Natural killer cell treated with Interleukin-12 subunit alpha and Interleukin-12 subunit beta and Interleukin-15 and Interleukin-18, amount 100 ng/mL, for 72 hours (primary cell): ENCODE data around the gene GRAMD1A. TPM values are rescaled to one million over a fixed set of nuclear protein-coding genes. Genes with fewer than 3 reads are reported as not detected.
"Not testable (repeated sequence)": the region's sequence is repeated elsewhere in the genome, so short reads cannot be mapped to it uniquely, and the experiment has no call there.

Experiments used
- ATAC-seq, 2 donors: fragments of 150-1000 bp; cut with Tn5 transposase in 1 of 2; sonication (Bioruptor Pico), chemical (Tn5 transposase) in 1 of 2; 2 replicates each; pipeline ENCODE4 v1.10.0; 2021
- DNase-seq: peaks from one replicate; pipeline ENCODE4 v3.0.0; 2022; ENCODE audit warnings: low spot score
- H3K27ac Mint-ChIP-seq, 2 donors: 1 replicate in 1 of 2; 2 replicates in 1 of 2; pipeline ENCODE4 v1.8.0; 2022; ENCODE audit warnings: mixed read lengths in 2 of 2, mild to moderate bottlenecking in 1 of 2, moderate library complexity in 1 of 2
- H3K27me3 Mint-ChIP-seq, 2 donors: 1 replicate in 1 of 2; 2 replicates in 1 of 2; pipeline ENCODE4 v1.8.0; 2022; ENCODE audit warnings: mixed read lengths in 2 of 2
- H3K36me3 Mint-ChIP-seq: one replicate; pipeline ENCODE4 v1.8.0; 2022; ENCODE audit warnings: mixed read lengths
- H3K4me1 Mint-ChIP-seq, 2 donors: 1 replicate in 1 of 2; 2 replicates in 1 of 2; pipeline ENCODE4 v1.8.0; 2022; ENCODE audit warnings: low read depth in 2 of 2, mixed read lengths in 2 of 2, mild to moderate bottlenecking in 1 of 2
- H3K4me3 Mint-ChIP-seq: one replicate; pipeline ENCODE4 v1.8.0; 2022; ENCODE audit warnings: mixed read lengths
- H3K9me3 Mint-ChIP-seq: 2 replicates; pipeline ENCODE4 v1.8.0; 2022; ENCODE audit warnings: mixed read lengths
- total RNA-seq, 2 donors: library from RNA; stranded (reverse); gene quantifications; one replicate each; pipeline ENCODE4 v1.2.3, GENCODE V29; 2022

Gene GRAMD1A
- total RNA-seq, 2 donors from 2014 or later, result 57.8 to 106 TPM

DNA sequence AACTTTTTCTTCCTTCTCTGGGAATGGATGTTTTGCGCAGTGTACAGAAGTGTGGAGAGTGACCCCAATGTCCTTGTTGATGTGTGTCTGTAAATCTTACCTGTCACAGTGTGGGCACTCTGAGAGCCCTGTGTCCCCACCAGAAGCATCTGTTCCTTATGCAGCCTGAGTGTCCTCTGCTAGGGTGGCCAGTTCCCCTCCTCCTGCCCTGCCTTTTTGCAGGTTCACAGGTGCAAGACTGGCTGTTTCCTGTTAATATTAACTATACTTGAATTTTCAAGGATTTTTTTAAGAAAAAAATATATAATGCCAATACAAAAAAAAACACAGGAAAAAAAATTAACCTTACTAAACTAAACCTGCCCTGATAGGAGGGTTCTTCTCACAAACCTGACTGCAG lies 12.0 kb upstream of the GRAMD1A start:
- no peak for DNase-seq
- H3K9me3 Mint-ChIP-seq, result no peaks in the 10 kb centered on the region
- H3K27ac Mint-ChIP-seq, result peak overlapping the region in 1 of 2 donors; percentile 78
- H3K4me3 Mint-ChIP-seq, result no peak overlapping the region
- peaks cover 20 to 29% of the 10 kb centered on the region in 2 donors for H3K4me1 Mint-ChIP-seq
- H3K36me3 Mint-ChIP-seq, result peaks cover 6% of the 10 kb centered on the region
- no peak for ATAC-seq
- H3K27me3 Mint-ChIP-seq, result no peaks in the 10 kb centered on the region

DNA sequence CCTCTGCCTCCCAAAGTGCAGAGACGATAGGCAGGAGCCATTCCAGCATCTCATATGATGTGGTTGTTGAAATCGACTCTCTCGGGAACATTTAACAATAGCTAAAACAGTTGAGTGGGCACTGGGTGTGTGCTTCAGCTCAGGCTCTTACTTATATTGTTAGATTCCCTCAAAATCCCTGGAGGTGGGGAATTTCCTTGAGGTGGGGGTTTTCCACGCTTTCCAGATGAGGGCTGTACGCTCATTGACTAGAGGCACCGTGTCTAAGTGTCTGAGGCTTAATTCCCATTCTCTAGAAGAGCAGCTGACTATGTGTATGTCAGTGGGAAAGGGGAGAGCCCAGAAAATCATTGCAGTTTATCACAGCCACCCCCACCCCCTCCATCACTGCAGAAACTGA lies 10.8 kb upstream of the GRAMD1A start:
- Mint-ChIP-seq H3K27me3 (no peaks in the 10 kb centered on the region), H3K4me1 (peaks cover 20 to 36% of the 10 kb centered on the region in 2 donors), H3K4me3 (no peak overlapping the region), H3K27ac (peak overlapping the region in 1 of 2 donors; percentile 78), H3K9me3 (no peaks in the 10 kb centered on the region), H3K36me3 (peaks cover 6% of the 10 kb centered on the region)
- no peak for ATAC-seq
- DNase-seq, result no peak

DNA sequence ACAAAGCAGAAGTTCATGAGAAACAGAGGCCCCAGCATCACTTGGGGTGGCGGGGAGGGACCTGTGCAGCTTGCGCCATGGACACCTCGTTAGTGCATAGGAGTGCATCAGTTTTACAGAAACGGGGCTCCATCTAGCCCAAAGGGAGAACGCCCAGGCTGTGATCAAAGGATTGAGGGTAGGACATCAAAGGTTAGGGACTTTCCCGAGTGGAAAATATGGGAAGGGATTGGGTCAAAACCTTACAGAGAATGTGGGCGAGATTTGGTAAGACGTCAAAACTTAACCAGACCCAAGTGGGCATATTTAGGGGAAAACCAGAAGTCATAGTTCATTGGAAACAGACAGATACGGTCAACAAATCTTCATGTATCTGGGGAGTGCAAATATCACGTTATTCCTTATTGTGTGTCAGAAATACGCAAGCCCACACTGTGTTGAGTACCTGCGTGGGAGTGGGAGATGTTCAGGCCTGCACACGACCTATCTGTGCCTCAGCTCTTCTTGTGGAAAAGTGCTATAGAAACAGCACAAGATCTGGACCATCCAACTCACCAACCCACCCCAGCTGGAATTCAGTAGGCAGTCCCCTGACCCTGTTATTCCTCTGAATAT lies 9.4 kb upstream of the GRAMD1A start:
- no peaks in the 10 kb centered on the region for H3K9me3 Mint-ChIP-seq
- DNase-seq (no peak), ATAC-seq (no peak)
- H3K27me3 Mint-ChIP-seq, result no peaks in the 10 kb centered on the region
- H3K4me1 Mint-ChIP-seq, result peaks cover 12 to 31% of the 10 kb centered on the region in 2 donors
- no peaks in the 10 kb centered on the region for H3K36me3 Mint-ChIP-seq
- peak overlapping the region in 1 of 2 donors; percentile 43 for H3K27ac Mint-ChIP-seq
- no peak overlapping the region for H3K4me3 Mint-ChIP-seq

GRCh38 chr19:34991542-34992333 lies 8.4 kb upstream of the GRAMD1A start:
- H3K27ac Mint-ChIP-seq, result peak overlapping the region in 1 of 2 donors; percentile 39
- no peaks in the 10 kb centered on the region for H3K27me3 Mint-ChIP-seq
- H3K4me3 Mint-ChIP-seq, result peak overlapping the region; percentile 63
- H3K36me3 Mint-ChIP-seq, result no peaks in the 10 kb centered on the region
- H3K9me3 Mint-ChIP-seq, result no peaks in the 10 kb centered on the region
- H3K4me1 Mint-ChIP-seq, result peaks cover 8 to 27% of the 10 kb centered on the region in 2 donors
- DNase-seq (no peak), ATAC-seq (no peak)

DNA sequence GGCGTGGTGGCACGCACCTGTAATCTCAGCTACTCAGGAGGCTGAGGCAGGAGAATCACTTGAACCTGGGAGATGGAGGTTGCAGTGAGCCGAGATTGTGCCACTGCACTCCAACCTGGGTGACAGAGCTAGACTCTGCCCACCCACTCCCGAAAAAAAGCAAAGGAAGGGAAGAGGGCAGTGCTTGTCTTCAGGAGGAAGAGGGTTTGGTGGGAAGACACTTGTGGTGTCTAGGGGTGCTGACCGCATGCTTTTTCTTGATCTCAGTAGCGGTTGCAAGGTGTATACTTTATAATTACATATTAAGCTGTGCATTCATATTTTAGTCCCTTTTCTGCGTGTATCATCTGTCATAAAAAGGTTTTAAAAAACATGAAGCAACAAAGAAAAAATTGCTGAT lies 7.5 kb upstream of the GRAMD1A start:
- not testable (repeated sequence) for H3K27ac Mint-ChIP-seq, ATAC-seq, H3K36me3 Mint-ChIP-seq, H3K27me3 Mint-ChIP-seq, DNase-seq, H3K9me3 Mint-ChIP-seq
- peak overlapping the region; percentile 63 for H3K4me3 Mint-ChIP-seq
- H3K4me1 Mint-ChIP-seq, result peaks cover 15 to 35% of the 10 kb centered on the region in 2 donors

GRCh38 chr19:34994286-34994642 lies 5.9 kb upstream of the GRAMD1A start:
- peaks cover 23 to 40% of the 10 kb centered on the region in 2 donors for H3K4me1 Mint-ChIP-seq
- no peaks in the 10 kb centered on the region for H3K9me3 Mint-ChIP-seq
- DNase-seq (no peak), ATAC-seq (peak; percentile 62 to 79)
- H3K27ac Mint-ChIP-seq, result peak overlapping the region in 1 of 2 donors; percentile 15
- no peaks in the 10 kb centered on the region for H3K36me3 Mint-ChIP-seq
- H3K27me3 Mint-ChIP-seq, result no peaks in the 10 kb centered on the region
- no peak overlapping the region for H3K4me3 Mint-ChIP-seq

DNA sequence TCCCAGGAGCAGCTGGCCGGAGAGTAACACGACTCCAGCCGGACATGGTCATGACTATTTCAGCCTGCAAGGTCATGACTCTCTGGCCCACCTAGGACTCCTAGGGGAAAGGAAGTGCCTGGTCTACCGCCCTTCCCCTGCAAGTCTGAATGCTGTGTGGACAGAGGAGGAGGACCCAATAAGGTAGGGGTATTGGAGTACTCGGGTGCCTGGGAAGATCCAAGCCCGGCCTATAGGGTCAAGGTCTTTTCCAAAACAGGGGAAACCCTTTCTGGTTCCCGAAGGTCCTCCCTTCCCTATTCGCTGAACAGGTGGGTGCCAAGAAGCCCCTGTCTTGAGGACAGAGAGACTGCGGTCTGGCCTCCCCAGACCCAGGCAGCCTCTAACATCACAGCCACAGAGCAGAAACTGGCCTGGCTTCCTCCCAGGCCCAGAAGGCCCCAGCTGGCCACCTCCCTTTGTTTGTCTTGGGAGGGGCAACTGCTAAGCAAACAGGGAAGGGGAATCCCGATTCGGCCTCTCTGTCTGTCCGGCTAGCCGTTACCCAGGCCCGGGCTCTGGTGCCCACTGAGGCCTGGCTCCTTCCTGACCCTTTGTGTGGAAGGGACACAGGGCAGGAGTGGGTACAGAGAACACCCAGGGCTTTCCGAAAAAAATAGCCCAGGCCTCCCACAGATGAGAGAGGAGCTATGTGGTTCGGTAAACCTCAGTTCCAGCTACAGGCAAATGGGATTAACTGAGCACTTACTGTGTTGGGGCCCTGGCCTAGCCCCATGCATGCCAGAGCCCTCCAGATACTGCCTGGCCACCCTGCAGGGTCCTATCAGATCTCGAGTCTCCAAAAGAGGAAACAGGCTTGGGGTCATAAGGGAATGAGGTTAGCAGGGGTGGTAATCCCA lies 5.2 kb upstream of the GRAMD1A start:
- Mint-ChIP-seq H3K36me3 (no peaks in the 10 kb centered on the region), H3K4me3 (no peak overlapping the region), H3K9me3 (no peaks in the 10 kb centered on the region), H3K27me3 (no peaks in the 10 kb centered on the region), H3K27ac (peak overlapping the region in 1 of 2 donors; percentile 15), H3K4me1 (peaks cover 23 to 39% of the 10 kb centered on the region in 2 donors)
- ATAC-seq, result no peak
- no peak for DNase-seq

DNA sequence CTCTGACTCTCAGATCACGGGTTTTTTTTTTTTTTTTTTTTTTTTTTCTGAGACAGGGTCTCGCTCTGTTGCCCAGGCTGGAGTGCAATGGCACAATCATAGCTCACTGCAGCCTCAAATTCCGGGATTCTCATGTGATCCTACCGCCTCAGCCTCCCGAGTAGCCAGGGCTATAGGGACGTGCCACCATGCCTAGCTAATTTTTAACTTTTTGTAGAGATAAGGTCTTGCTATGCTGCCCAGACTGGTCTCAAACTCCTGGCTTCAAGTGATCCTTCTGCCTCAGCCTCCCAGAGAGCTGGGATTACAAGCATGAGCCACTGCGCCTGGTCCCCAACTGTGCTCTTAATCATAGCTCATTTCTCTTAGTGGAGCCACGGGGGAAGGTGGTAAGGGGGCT lies 4.6 kb upstream of the GRAMD1A start:
- no peak overlapping the region for H3K4me3 Mint-ChIP-seq
- H3K27ac Mint-ChIP-seq, result no peak overlapping the region

DNA sequence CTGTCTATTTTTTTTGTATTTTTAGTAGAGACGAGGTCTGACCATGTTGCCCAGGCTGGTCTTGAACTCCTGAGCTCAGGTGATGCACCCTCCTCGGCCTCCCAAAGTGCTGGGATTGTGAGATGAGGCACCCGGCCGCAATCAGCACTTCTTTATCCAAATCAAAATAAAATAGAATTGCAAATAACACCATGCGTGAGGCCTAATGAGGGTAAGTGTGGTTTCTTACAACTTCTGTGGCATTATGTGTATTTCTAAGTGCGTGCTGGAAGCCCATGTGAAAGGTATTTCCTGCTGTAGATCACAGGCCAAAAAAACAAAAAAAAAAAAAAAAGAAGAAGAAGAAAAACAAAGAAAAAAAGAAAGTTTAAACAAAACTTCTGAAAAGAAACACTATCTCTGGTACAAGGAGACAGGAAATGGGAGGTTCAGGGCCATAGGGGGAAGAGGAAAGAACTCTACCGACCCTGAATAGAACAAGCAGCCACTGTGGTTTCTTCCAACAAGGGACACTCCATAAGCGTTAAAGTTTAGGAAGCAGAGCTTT lies 3.0 kb upstream of the GRAMD1A start:
- H3K27ac Mint-ChIP-seq, result peak overlapping the region; percentile 70 to 72
- DNase-seq (no peak), ATAC-seq (no peak)
- peaks cover 6% of the 10 kb centered on the region for H3K36me3 Mint-ChIP-seq
- no peaks in the 10 kb centered on the region for H3K27me3 Mint-ChIP-seq
- peak overlapping the region; percentile 56 for H3K4me3 Mint-ChIP-seq
- no peaks in the 10 kb centered on the region for H3K9me3 Mint-ChIP-seq
- H3K4me1 Mint-ChIP-seq, result peaks cover 32 to 45% of the 10 kb centered on the region in 2 donors

More for the DNA sequence above, 4.6 kb upstream of the GRAMD1A start:
- Mint-ChIP-seq H3K36me3 (no peaks in the 10 kb centered on the region), H3K27me3 (no peaks in the 10 kb centered on the region), H3K4me1 (peaks cover 23 to 40% of the 10 kb centered on the region in 2 donors), H3K9me3 (no peaks in the 10 kb centered on the region)
- DNase-seq (no peak), ATAC-seq (no peak)

GRCh38 chr19:34998224-34998623 lies 1.9 kb upstream of the GRAMD1A start:
- not testable (repeated sequence) for H3K36me3 Mint-ChIP-seq, H3K27me3 Mint-ChIP-seq, ATAC-seq, H3K27ac Mint-ChIP-seq, H3K9me3 Mint-ChIP-seq, DNase-seq, H3K4me3 Mint-ChIP-seq
- peaks cover 40 to 53% of the 10 kb centered on the region in 2 donors for H3K4me1 Mint-ChIP-seq

- Mint-ChIP-seq H3K9me3 (no peaks in the 10 kb centered on the region), H3K4me3 (peak overlapping the region; percentile 78), H3K36me3 (peaks cover 6% of the 10 kb centered on the region), H3K27me3 (no peaks in the 10 kb centered on the region), H3K4me1 (peaks cover 45 to 55% of the 10 kb centered on the region in 2 donors), H3K27ac (peak overlapping the region; percentile 76 to 77)
- no peak for ATAC-seq
- no peak for DNase-seq
Observed at GRCh38 chr19:34998777-34999497, 1.2 kb upstream of the GRAMD1A start.

- no peak for ATAC-seq
- H3K27me3 Mint-ChIP-seq, result no peaks in the 10 kb centered on the region
Observed at GRCh38 chr19:35000338-35000646, 169 bp downstream of the GRAMD1A start.

More at GRCh38 chr19:35000338-35000646, 169 bp downstream of the GRAMD1A start:
- peaks cover 45 to 56% of the 10 kb centered on the region in 2 donors for H3K4me1 Mint-ChIP-seq
- H3K4me3 Mint-ChIP-seq, result peak overlapping the region; percentile 89
- H3K9me3 Mint-ChIP-seq, result no peaks in the 10 kb centered on the region
- no peak for DNase-seq
- H3K36me3 Mint-ChIP-seq, result peaks cover 6% of the 10 kb centered on the region
- H3K27ac Mint-ChIP-seq, result peak overlapping the region; percentile 76 to 77
